WTC11 (cell line): ENCODE results near the gene TSKU. TPM values are rescaled to one million over a fixed set of nuclear protein-coding genes. Genes with fewer than 3 reads are reported as not detected.
"Not testable (repeated sequence)": the region's sequence is repeated elsewhere in the genome, so short reads cannot be mapped to it uniquely, and the experiment has no call there.

Source experiments
- ATAC-seq: fragments of 200-7000 bp; cut with Tn5 transposase; 2 replicates; pipeline ENCODE4 v1.10.0; 2021; ENCODE audit warnings: mild to moderate bottlenecking, moderate library complexity
- CTCF ChIA-PET: fragments of 300-600 bp; sonication (Branson Sonifier 250); formaldehyde crosslinking; loops from one replicate; lab custom pipeline; 2021; ENCODE audit warnings: antibody characterized with exemption; lab: Charles Lee
- POLR2A ChIA-PET: fragments of 350-600 bp; sonication (Branson Sonifier 250); formaldehyde crosslinking; loops from one replicate; lab custom pipeline; 2021; ENCODE audit warnings: antibody characterized with exemption; lab: Charles Lee
- DNase-seq: peaks from one replicate; pipeline ENCODE4 v3.0.0; 2021; ENCODE audit warnings: low spot score
- H3K27ac Mint-ChIP-seq: 2 replicates; pipeline ENCODE4 v1.8.0; 2021; ENCODE audit warnings: mixed read lengths
- H3K27me3 Mint-ChIP-seq: 2 replicates; pipeline ENCODE4 v1.8.0; 2021; ENCODE audit warnings: low read depth, mild to moderate bottlenecking, moderate library complexity, mixed read lengths
- H3K36me3 Mint-ChIP-seq: 2 replicates; pipeline ENCODE4 v1.8.0; 2021; ENCODE audit warnings: mixed read lengths
- H3K4me1 Mint-ChIP-seq: 2 replicates; pipeline ENCODE4 v1.8.0; 2022; ENCODE audit warnings: mixed read lengths
- H3K4me3 Mint-ChIP-seq: 2 replicates; pipeline ENCODE4 v1.8.0; 2021; ENCODE audit warnings: mild to moderate bottlenecking, moderate library complexity, mixed read lengths
- H3K9me3 Mint-ChIP-seq: 2 replicates; pipeline ENCODE4 v1.8.0; 2021; ENCODE audit warnings: mixed read lengths
- ATF6 ChIP-seq: sonication (generic); formaldehyde crosslinking; IDR thresholded peaks from 2 replicates; pipeline ENCODE4 v1.8.1; 2023; ENCODE audit warnings: mild to moderate bottlenecking, missing genetic modification reagents
- EMX1 ChIP-seq: fragments of 250-450 bp; sonication (Bioruptor Pico); IDR thresholded peaks from 2 replicates; pipeline ENCODE4 v1.8.0; 2021; ENCODE audit warnings: mild to moderate bottlenecking
- FOXJ3 ChIP-seq: sonication (generic); formaldehyde crosslinking; IDR thresholded peaks from 2 replicates; pipeline ENCODE4 v1.9.0; 2021; ENCODE audit warnings: missing genetic modification reagents, mild to moderate bottlenecking, borderline replicate concordance
- FOXP4 ChIP-seq: sonication (generic); formaldehyde crosslinking; IDR thresholded peaks from 2 replicates; pipeline ENCODE4 v1.8.0; 2022; ENCODE audit warnings: mild to moderate bottlenecking, missing genetic modification reagents
- MXD4 ChIP-seq: fragments of 250-450 bp; sonication (Bioruptor Pico); IDR thresholded peaks from 2 replicates; pipeline ENCODE4 v1.8.0; 2021; ENCODE audit warnings: mild to moderate bottlenecking, moderate library complexity, borderline replicate concordance
- MYBL2 ChIP-seq: sonication (generic); formaldehyde crosslinking; IDR thresholded peaks from 2 replicates; pipeline ENCODE4 v1.8.1; 2023; ENCODE audit warnings: mild to moderate bottlenecking, moderate library complexity, missing genetic modification reagents
- NR2C2 ChIP-seq: sonication (generic); formaldehyde crosslinking; IDR thresholded peaks from 2 replicates; pipeline ENCODE4 v1.8.0; 2022; ENCODE audit warnings: mild to moderate bottlenecking, missing genetic modification reagents
- OVOL2 ChIP-seq: fragments of 250-450 bp; sonication (Bioruptor Pico); IDR thresholded peaks from 2 replicates; pipeline ENCODE4 v1.9.0; 2021; ENCODE audit warnings: mild to moderate bottlenecking, borderline replicate concordance
- SP1 ChIP-seq: sonication (generic); formaldehyde crosslinking; conservative IDR thresholded peaks from 2 replicates; pipeline ENCODE4 v1.8.1; 2022; ENCODE audit warnings: missing genetic modification reagents
- STAT6 ChIP-seq: sonication (generic); formaldehyde crosslinking; conservative IDR thresholded peaks from 2 replicates; pipeline ENCODE4 v1.8.1; 2023; ENCODE audit warnings: mild to moderate bottlenecking, low read depth, missing genetic modification reagents, moderate library complexity
- TCF7 ChIP-seq: sonication (generic); formaldehyde crosslinking; IDR thresholded peaks from 2 replicates; pipeline ENCODE4 v1.8.0; 2022; ENCODE audit warnings: mild to moderate bottlenecking, low read depth, missing genetic modification reagents, moderate library complexity
- USF1 ChIP-seq: sonication (generic); formaldehyde crosslinking; IDR thresholded peaks from 2 replicates; pipeline ENCODE4 v1.8.0; 2022; ENCODE audit warnings: mild to moderate bottlenecking, missing genetic modification reagents
- ZBTB21 ChIP-seq: sonication (generic); formaldehyde crosslinking; IDR thresholded peaks from 2 replicates; pipeline ENCODE4 v1.8.1; 2023; ENCODE audit warnings: mild to moderate bottlenecking, missing genetic modification reagents, borderline replicate concordance
- ZNF232 ChIP-seq: sonication (generic); formaldehyde crosslinking; IDR thresholded peaks from 2 replicates; pipeline ENCODE4 v1.8.0; 2022; ENCODE audit warnings: mild to moderate bottlenecking, missing genetic modification reagents
- ZNF317 ChIP-seq: sonication (generic); formaldehyde crosslinking; IDR thresholded peaks from 2 replicates; pipeline ENCODE4 v1.8.1; 2023; ENCODE audit warnings: low read depth, mild to moderate bottlenecking, moderate library complexity, missing genetic modification reagents, borderline replicate concordance
- total RNA-seq: library from RNA; stranded (reverse); gene quantifications from 3 replicates; pipeline ENCODE4 v1.2.3, GENCODE V29; 2021

Gene TSKU
- total RNA-seq, 1 experiment from 2014 or later, result 30.3 TPM

GRCh38 chr11:76820184-76820566, 37.0 kb downstream of the TSKU start (continued):
- TF ChIP-seq ZBTB21 (CRISPR knock-in tag), result no peak
- TF ChIP-seq, all 79 proteins: peak for 0

- CTCF ChIA-PET, POLR2A ChIA-PET, H3K4me3 Mint-ChIP-seq, ATAC-seq, DNase-seq, H3K27me3 Mint-ChIP-seq, H3K27ac Mint-ChIP-seq: not testable (repeated sequence)
- Mint-ChIP-seq H3K4me1 (peaks cover 20% of the 10 kb centered on the region), H3K36me3 (peaks cover 38% of the 10 kb centered on the region), H3K9me3 (peaks cover 44% of the 10 kb centered on the region)
Observed at GRCh38 chr11:76821396-76821795, 38.2 kb downstream of the TSKU start.

GRCh38 chr11:76822406-76822805, 39.2 kb downstream of the TSKU start:
- Mint-ChIP-seq H3K4me1 (peaks cover 20% of the 10 kb centered on the region), H3K9me3 (peaks cover 34% of the 10 kb centered on the region), H3K27me3 (no peaks in the 10 kb centered on the region), H3K4me3 (no peak overlapping the region), H3K27ac (no peak overlapping the region), H3K36me3 (peaks cover 28% of the 10 kb centered on the region)
- ChIA-PET CTCF (no interaction called here), POLR2A (no interaction called here)
- TF ChIP-seq FOXP4 (CRISPR knock-in tag), result no peak
- ATAC-seq (no peak), DNase-seq (no peak)

- H3K4me1 Mint-ChIP-seq, result peaks cover 20% of the 10 kb centered on the region
- DNase-seq (no peak), ATAC-seq (peak; percentile 63)
- H3K4me3 Mint-ChIP-seq, result no peak overlapping the region
- no peak for TF ChIP-seq ZNF317
- TF ChIP-seq ATF6 (CRISPR knock-in tag), result no peak
- TF ChIP-seq FOXJ3 (CRISPR knock-in tag), result no peak
- TF ChIP-seq ZNF232 (CRISPR knock-in tag), result no peak
- no peak for TF ChIP-seq SP1 (CRISPR knock-in tag)
- TF ChIP-seq MYBL2 (CRISPR knock-in tag), result no peak
- TF ChIP-seq MXD4, result no peak
- TF ChIP-seq NR2C2 (CRISPR knock-in tag), result no peak
- no peak for TF ChIP-seq EMX1 (CRISPR knock-in tag)
- no peak for TF ChIP-seq STAT6 (CRISPR knock-in tag)
- no peak for TF ChIP-seq OVOL2 (CRISPR knock-in tag)
- TF ChIP-seq TCF7, result no peak
- no peak for TF ChIP-seq USF1 (CRISPR knock-in tag)
- TF ChIP-seq, all 79 proteins: peak for 0
- Mint-ChIP-seq H3K9me3 (peaks cover 25% of the 10 kb centered on the region), H3K36me3 (peaks cover 22% of the 10 kb centered on the region), H3K27me3 (no peaks in the 10 kb centered on the region), H3K27ac (no peak overlapping the region)
- ChIA-PET POLR2A (interaction anchor here (0.5 kb wide), 1 partner anchor 220 kb away, joined by 5 read pairs; no protein-coding TSS in a partner anchor), CTCF (interaction anchor here (0.7 to 2.4 kb wide), 6 partner anchors 14 to 143 kb away, joined by 3 to 11 read pairs (median 4); no protein-coding TSS in a partner anchor)
Observed at GRCh38 chr11:76823481-76824028, 40.4 kb downstream of the TSKU start.
